Bone marrow (tissue), 2 donors: Measurements from ENCODE around the gene PGM2L1.
"Not testable (repeated sequence)": the region's sequence is repeated elsewhere in the genome, so short reads cannot be mapped to it uniquely, and the experiment has no call there.

Source experiments
- DNase-seq, 2 donors: peaks; one replicate each; lab custom pipeline; 2025; lab: John Stamatoyannopoulos, UW

The PGM2L1 gene

DNA sequence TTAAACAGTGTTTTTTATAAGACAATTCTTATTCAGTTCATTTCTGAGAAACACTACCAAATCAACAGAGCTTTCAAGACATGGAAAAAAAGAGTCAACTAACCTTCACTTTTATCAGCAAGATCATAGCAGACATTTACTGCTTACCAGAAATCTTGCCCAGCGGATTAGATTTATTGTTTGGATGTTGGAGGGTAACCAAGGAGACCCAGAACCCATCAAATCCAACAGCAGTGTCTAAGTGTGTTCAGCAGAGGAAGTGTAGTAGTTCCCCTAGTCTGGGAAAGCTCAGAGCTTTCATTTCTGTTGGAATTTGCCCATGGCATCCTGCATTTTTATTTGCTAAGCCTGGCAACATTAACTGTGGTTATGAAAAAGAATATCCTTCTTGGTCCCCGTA lies 2.4 kb upstream of the PGM2L1 start:
- no peak for DNase-seq

DNA sequence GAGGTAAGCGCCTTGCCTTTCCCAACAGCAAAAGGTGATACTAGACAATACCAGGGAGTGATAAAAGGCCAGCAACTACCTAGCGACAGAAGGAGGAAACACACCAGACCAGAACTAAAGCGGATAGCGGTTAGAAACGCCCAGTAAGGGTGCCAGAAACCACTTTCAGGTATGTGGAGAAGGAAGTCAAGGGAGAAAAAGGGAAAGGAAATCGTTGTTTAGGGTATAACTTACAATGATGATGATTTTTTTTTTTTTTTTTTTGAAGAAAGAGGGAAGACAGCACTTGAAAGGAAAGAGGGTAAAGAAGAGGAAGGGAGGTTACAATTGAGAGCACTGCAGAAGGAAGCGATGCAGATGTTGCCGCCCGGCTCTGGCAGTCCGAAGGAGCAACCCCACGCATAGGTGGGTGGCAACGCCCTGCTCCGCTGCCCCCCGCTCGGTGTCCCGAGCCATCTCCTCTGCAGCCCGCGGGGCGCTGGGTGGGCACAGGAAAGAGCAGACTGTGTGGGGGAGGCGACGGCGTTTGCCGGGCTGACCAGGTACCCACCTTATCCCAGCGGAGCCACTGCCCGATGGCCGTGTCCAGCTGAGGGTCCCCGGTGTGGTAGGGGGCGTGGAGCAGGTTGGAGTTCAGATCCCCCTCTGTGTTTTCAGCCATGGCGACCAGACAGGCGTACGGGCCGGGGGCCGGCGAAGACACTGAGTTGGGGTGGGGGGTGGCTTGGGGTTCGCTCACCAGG lies 561 bp downstream of the PGM2L1 start:
- DNase-seq, result peak in 1 of 2 donors; percentile 14

DNA sequence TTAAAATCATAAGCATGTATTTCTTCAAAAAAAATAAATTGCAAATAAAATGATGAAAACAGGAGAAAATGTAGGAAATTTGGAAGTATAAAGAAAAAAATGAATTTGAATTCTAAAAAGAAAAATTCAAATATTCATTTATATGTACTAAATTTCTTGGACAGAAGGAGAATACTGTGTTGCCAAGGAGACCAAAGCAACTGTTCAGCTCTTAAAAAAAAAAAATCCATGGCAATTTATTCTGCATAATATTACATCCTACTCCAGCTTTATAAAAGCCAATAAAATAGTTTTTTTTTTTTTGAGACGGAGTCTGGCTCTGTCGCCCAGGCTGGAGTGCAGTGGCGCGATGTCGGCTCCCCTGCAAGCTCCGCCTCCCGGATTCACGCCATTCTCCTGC lies 6.0 kb downstream of the PGM2L1 start:
- DNase-seq, result no peak

DNA sequence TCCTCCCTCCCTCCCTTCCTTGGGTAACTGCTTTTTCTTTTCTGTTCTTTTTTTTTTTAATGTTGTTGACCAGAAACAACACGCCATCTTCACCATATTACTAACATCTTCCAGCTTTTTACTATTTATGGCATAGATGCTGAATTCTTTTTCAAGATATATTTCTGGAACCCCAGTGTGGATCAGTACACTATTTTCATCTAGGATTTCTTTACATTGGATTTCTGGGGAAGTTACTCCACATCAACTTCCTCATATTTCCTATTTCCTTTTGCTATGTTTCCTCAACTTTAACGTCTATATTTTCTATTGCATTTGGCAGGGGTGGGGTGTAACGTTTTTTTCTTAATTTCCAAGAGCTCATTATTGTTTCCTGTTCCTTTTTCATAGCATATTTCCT lies 7.0 kb downstream of the PGM2L1 start:
- no peak for DNase-seq

DNA sequence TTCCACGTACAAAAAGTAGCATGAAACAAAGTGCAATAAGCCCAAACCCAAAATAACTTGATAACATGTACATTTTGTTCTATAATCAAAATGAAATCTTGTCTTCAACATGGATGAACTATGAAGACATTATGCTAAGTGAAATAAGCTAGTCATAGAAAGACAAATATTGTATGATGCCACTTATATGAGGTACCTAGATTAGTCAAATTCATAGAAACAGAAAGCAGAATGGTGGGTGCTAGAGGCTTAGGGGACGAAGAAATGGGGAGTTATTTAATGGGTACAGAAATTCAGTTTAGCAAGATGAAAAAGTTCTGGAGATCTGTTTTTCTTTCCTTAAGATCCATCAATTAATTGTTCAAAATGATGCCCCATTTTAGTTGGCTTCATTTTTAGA lies 7.5 kb downstream of the PGM2L1 start:
- DNase-seq, result no peak

DNA sequence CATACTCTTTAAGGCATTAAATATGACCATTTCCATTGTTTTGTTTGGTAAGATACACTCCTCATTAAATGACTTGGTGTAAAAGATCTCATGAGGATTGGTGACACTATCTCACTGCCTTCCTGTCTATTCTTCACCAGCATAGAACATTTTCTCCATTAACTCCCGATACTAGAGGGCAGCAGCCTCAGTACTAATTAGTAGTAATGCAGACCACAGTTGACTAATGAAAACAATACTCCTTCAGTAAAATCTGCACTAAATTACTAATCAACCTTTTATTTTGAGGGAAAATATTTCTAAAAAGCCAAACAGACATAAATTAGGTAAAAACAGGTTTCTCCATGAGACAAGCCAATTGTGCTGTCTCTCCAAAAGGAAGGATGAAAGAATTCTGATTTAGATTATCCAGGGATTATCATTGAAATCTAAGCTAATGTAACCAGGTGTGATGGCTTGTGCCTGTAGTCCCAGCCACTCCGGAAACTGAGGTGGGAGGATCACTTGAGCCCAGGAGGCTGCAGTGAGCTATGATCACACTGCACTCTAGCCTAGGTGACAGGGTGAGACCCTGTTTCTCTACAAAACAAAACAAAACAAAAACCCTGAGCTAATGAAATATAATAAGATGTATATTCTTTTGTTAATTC lies 9.4 kb downstream of the PGM2L1 start:
- peak in 1 of 2 donors; percentile 71 for DNase-seq

DNA sequence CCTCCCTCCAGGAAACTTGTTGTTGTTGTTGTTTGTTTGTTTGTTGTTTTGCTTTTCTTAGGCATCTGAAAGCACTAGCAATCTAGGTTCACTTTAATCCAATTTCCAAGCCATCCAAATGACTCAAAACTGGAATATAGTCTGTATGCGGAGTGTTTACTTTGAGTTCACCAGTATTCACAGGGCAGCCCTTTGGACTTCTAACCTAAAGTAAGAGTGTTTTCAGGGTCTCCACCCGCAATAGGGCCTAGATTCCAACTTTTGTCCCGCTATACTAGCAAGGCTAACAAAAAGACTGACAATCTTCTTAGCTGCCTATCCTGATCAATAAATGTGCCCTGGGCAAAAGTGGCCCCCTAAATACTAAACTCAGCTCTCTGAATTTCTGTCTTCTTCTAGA lies 13.6 kb downstream of the PGM2L1 start:
- no peak for DNase-seq

DNA sequence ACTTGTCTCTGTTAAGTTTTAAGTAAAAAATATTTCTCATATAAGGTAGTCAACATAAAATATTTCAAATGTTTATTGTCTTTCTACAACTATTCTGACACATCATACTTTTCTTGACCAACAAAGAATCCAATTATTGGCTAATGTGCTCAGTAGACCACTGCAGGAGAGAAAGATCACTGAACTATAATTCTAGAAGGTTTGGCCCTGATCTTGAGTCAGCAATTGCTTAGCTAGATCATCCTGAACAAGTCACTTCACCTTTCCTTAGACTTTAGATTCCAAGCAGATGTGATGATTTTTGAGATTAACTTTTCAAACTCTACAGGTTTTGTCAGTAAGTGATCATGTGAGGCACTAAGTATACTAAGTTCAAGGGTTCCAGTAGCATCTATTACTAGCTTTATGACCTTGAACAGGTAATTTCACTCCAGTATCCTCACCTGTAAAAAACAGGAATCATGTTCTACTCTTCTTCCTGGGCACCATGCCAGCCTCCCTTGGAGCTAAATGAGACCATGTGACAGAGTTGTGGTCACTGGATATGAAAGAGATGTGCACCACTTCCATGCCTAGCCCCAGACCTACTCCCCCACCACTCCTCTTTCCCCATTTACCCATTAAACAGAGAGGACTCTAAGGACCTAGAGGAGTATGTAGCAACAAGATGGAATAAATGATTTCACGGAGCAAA lies 17.3 kb downstream of the PGM2L1 start:
- no peak for DNase-seq

DNA sequence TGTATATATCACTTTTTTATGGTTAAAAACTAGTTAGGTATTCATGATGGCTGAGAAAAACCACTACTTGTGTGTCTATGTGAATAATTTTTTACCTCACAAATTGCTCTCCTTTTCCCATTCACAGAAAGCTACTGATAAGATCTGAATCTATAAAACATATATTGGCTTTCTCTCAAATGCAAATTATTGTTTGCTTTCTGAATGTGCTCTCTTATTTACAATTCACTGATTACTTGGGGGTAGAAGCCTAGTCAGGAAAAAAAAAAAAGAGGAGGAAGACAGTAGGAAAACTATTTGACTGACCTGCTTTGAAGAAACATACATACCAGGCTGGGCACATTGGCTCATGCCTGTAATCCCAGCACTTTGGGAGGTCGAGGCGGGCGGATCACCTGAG lies 20.5 kb downstream of the PGM2L1 start:
- no peak for DNase-seq

DNA sequence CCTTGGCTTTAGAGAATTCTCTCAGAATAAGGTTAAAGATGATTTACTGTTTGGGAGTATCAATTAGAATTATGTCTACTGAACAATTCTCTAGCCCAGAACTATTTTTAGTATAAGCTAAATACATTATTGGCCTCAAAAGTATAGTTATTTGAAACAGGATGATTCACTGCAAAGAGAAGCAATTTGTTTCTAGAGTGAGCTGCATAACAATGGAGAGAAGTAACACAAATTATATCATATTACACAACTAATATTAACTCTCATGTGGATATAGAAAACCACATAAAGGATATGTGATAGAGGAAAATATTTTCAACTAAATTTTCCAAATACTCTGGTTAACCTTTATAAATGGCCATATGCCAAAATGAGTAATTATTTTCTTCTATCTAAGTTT lies 24.9 kb downstream of the PGM2L1 start:
- no peak for DNase-seq

DNA sequence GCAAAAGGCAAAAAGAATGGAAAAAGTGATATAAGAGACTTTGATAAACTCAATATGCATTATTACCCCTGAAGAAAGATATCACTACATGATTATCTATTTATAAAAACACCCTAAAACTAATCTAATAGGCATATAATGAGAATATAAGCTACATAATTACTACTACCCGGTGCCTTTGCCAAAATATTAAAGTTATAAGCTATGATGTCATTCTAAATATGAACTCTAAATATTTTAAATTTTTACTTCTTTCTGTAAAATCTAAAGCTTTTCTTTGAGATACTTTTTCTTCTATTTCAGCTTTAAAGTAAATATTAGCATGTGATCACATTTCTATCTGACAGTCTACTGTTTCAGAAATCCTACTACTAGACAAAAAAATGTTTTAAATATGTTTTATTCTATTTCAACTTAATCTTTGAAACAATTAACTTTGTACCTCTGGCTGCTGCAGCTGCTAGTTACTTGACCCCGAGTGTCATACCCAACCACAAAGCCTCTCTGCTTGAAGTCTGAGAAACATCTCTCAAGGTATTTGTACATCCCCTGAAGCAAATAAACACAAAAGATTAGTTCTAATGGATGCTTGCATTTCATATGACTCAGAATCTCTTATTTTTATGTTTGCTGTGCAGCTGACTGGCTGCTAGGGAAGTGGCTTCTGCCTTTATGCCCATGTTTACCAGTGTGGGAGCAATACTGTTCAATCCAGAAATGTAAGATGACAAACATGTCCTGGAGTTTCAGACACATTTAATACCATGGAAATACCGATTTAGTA lies 26.8 kb downstream of the PGM2L1 start:
- no peak for DNase-seq

DNA sequence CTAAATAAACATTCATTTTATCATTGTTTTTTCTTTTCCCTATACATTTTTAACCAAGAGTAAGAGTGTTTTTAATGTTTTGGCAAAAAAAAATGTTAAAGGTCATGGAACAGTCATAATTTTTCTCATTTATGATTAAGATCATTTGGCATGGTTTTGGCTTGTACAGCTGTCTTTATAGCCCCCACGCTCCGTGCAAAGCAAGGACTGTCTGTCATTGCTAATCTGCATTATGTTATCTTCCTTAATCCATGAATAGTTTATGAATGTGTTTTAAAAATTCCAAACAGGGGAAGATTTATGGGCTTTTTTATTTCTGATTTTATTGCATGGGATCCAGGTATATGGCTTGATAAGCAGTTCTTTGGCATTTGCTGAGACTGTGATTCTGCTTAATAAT lies 28.1 kb downstream of the PGM2L1 start:
- DNase-seq, result no peak

DNA sequence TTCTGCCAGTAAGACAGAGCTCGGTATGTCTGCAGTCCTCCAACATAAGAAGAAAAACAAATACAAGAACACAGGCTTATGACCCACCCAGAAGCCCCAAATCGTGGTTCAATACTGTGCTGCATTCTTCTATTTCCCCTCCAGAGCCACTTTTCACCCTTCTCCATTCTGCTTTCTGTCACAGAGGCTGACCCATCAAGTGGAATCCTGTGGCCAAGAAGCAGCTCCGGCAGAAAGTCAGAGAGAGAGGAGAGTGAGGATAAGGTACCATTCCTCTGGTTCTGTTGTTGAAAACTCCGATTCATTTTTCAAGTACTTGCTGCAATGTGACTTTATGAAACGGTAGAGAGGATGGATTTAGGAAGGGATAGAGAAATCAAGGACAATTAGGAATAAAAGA lies 30.4 kb downstream of the PGM2L1 start:
- DNase-seq, result no peak

DNA sequence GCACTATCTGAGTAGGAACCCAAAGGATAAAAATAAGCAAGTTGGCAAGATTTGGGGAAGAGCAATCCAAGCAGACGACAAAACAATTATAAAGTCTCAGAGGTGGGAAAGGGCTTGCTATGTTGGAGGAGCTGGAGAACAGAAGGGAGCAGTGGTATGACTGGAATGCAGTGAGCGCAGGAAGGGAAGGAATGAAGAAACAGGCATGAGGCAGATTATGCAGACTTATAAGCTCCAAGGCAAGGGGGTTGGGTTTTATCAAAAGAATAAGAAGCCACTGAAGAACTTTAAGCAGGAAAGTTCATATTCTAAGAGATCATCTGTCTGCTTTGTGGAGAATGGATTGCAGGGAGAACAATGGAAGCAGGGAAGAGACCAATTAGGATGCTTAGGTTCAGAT lies 31.7 kb downstream of the PGM2L1 start:
- DNase-seq, result no peak

DNA sequence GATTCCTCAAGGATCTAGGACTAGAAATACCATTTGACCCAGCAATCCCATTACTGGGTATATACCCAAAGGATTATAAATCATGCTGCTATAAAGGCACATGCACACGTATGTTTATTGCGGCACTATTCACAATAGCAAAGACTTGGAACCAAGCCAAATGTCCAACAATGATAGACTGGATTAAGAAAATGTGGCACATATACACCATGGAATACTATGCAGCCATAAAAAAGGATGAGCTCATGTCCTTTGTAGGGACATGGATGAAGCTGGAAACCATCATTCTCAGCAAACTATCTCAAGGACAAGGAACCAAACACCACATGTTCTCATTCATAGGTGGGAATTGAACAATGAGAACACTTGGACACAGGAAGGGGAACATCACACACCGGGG lies 32.4 kb downstream of the PGM2L1 start:
- DNase-seq, result not testable (repeated sequence)

DNA sequence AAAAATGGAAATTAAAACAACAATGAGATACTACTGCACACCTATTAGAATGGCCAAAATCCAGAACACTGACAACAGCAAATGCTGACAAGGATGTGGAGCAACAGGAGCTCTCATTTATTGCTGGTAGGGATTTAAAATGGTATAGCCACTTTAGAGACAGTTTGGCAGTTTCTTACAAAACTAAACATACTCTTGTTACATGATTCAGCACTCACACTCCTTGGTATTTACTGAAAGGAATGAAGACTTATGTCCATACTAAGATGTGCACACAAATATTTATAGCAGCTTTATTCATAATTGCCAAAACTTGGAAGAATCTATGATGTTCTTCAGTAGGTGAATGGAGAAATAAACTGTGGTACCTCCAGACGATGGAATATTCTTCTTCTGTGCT lies 40.8 kb downstream of the PGM2L1 start:
- DNase-seq, result no peak

DNA sequence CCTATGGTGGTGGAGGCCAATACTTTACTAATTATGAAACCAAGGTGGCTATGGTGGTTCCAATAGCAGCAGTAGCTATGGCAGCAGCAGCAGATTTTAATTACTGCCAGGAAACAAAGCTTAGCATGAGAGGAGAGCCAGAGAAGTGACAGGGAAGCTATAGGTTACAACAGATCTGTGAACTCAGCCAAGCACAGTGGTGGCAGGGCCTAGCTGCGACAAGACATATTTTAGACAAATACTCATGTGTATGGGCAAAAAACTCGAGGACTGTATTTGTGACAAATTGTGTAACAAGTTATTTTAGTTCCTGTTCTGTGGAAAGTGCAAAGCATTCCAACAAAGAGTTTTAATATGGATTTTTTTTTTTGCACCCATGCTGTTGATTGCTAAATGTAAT lies 42.6 kb downstream of the PGM2L1 start:
- no peak for DNase-seq

DNA sequence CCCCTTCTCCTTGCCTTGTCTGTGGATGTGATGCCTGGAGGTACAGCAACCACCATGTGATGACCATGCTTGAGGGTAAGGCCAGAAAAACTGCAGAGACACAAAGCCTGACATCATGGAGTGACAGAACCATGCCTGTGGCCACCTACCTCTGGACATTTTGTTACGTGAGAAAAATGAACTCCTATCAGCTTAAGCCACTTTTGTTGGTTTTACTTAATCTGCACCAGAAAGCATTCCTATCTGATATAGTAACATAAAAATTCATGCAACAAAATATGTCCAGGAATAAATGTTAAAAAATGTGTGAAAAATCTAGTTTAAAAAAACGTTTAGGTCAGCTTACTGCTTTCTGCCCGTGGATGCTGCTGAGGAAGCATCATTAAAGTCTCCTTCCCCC lies 44.2 kb downstream of the PGM2L1 start:
- DNase-seq, result no peak

DNA sequence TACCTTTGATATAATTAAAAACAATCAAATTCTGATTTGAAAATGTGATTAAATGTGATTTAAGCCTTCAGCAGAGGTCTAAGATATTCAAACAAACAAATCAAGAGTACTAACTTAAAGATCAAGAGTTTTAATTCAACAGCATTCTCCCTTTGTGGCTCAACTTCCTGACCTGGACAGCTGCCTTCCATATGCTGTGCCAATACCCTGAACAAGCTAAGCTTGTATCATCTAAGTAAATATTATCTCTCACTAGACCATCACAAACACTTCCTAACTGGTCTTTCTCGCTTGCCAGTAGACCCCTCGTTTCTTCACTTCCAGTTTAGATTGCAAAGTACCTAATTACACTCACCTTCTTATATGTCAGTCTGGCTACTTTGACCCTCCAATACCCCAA lies 50.9 kb downstream of the PGM2L1 start:
- no peak for DNase-seq

DNA sequence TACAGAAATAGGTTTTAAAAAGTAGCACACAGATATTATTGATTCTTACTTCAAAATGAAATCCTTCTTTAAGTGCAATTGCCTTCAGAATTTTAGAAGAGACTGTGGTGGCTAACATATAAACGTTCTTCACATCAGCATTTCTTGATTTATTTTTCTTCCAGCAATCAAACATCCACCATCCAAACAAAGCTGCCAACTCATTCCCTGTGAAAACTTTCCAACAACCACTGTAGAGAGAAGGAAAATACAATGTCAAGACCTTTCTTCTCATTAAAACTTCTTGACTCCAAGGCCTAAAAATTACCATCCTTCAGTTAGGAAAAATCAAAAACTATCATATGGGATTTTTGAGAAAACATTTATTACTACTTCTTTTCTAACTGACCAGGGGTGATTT lies 52.8 kb downstream of the PGM2L1 start:
- DNase-seq, result no peak

DNA sequence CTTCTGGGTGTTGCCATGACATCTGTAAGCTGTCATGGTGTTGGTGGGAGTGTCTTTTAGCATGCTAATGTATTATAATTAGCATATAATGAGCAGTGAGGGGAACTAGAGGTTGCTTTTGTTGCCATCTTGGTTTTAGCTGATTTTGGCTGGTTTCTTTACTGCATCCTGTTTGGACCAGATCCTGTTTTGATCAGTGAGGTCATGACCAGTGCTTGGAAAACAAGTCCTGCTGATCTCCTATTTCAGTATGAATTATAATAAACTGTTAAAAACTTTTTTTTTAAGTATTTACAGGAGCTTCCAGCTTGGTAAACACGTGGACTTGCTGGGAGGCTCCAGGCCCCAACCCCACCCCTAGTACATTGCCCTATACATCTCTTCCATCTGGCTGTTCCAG lies 56.3 kb downstream of the PGM2L1 start:
- no peak for DNase-seq

DNA sequence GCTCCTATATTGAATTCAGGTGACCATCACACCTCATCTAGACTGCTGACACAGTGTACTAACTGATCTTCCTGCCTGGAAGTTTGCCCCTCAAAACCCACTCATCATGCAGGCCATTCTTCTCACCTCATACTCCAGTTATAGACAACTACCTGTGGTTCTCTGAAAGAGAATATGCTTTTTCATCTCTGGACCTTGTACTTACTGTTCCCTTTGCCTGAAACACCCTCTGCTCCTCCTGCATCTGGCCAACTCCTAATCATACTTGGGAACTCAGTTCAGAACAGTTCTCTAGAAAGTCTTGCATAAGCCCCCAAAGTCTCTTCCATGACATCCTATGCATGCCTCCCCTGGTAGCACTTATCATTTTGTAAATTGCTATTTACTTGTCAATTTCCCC lies 58.6 kb downstream of the PGM2L1 start:
- no peak for DNase-seq

DNA sequence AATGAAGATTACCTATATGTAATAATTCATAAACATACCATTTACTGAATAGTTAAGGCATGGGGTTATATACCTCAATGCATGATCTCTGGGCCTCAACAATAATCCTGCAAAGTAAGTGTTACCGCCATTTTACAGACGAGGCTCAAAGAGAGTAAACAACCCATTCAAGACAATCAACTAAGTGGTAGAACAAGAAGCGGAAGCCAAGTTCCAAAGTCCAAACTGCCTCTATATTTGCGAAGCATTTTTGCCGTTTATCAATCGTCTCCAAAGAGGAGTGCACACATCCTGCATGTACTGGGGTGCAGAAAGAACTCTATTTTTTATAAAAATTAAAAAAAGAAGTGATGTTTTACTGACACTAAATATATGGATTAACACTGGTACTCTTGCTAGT lies 59.3 kb downstream of the PGM2L1 start:
- DNase-seq, result no peak
